ENCODE data around the gene APOBEC3A.

- TF ChIP-seq POLR2A (IDR thresholded peaks at IDR 0.05): no peak
- TF ChIP-seq, protein P1, sequence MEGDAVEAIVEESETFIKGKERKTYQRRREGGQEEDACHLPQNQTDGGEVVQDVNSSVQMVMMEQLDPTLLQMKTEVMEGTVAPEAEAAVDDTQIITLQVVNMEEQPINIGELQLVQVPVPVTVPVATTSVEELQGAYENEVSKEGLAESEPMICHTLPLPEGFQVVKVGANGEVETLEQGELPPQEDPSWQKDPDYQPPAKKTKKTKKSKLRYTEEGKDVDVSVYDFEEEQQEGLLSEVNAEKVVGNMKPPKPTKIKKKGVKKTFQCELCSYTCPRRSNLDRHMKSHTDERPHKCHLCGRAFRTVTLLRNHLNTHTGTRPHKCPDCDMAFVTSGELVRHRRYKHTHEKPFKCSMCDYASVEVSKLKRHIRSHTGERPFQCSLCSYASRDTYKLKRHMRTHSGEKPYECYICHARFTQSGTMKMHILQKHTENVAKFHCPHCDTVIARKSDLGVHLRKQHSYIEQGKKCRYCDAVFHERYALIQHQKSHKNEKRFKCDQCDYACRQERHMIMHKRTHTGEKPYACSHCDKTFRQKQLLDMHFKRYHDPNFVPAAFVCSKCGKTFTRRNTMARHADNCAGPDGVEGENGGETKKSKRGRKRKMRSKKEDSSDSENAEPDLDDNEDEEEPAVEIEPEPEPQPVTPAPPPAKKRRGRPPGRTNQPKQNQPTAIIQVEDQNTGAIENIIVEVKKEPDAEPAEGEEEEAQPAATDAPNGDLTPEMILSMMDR (IDR thresholded peaks at IDR 0.05 in 4 of 5, conservative IDR thresholded peaks at IDR 0.05 in 1 of 5): no peak
Measured at GRCh38 chr22:38974170-38974825, 16.9 kb downstream of the APOBEC3A start.
